ENCODE measurements around the gene AK8.

Gene AK8

GRCh38 chr9:132750668-132751067, 127.4 kb downstream of the AK8 start (continued):
- no peak for TF ChIP-seq ZNF565 (CRISPR knock-in tag; conservative IDR thresholded peaks at IDR 0.05; ENCODE audit: low read depth)
- TF ChIP-seq ZFP30 (CRISPR knock-in tag; IDR thresholded peaks at IDR 0.05) = no peak
- TF ChIP-seq BACH2 (CRISPR knock-in tag; IDR thresholded peaks at IDR 0.05; ENCODE audit: borderline replicate concordance) = no peak
- no peak for TF ChIP-seq ZC3H10 (CRISPR knock-in tag; IDR thresholded peaks at IDR 0.05)

DNA sequence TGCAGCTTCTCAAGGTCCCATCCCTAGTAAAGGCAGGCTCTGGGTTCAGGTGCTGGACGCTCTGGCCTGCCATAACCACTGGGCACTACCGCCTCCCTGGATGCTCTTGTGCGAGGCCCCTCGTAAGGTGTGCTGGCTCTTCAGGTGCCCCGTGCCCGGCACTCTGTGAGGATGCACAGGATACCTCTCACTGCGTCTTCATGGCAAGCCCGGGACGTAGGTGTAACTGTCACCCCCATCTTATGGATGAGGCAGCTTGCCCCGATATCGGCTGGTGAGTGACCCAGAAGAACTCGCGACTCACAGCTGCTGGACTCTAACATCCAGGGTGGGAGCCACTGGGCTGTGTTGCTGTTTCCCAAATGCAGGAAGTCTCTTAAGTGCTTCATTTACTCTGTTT, 128.8 kb downstream of the AK8 start:
- no peak for ATAC-seq
- TF ChIP-seq TOX (CRISPR knock-in tag; IDR thresholded peaks at IDR 0.05; ENCODE audit: borderline replicate concordance) (no peak), ZFP30 (CRISPR knock-in tag; IDR thresholded peaks at IDR 0.05) (no peak), ISL1 (CRISPR knock-in tag; IDR thresholded peaks at IDR 0.05) (no peak), ZNF70 (CRISPR knock-in tag; IDR thresholded peaks at IDR 0.05) (no peak), PPARA (CRISPR knock-in tag; IDR thresholded peaks at IDR 0.05; ENCODE audit: borderline replicate concordance) (no peak), ZFP3 (CRISPR knock-in tag; IDR thresholded peaks at IDR 0.05) (no peak), ZNF8 (CRISPR knock-in tag; IDR thresholded peaks at IDR 0.05) (no peak), CSDC2 (CRISPR knock-in tag; IDR thresholded peaks at IDR 0.05) (no peak), TCF4 (CRISPR knock-in tag; IDR thresholded peaks at IDR 0.05; ENCODE audit: borderline replicate concordance) (no peak), TSHZ2 (CRISPR knock-in tag; IDR thresholded peaks at IDR 0.05) (no peak), GLIS3 (CRISPR knock-in tag; IDR thresholded peaks at IDR 0.05) (no peak), ESRRG (CRISPR knock-in tag; IDR thresholded peaks at IDR 0.05) (no peak), SNAI2 (CRISPR knock-in tag; IDR thresholded peaks at IDR 0.05) (no peak), RARB (CRISPR knock-in tag; IDR thresholded peaks at IDR 0.05) (no peak), OSR1 (CRISPR knock-in tag; IDR thresholded peaks at IDR 0.05) (no peak), ZNF565 (CRISPR knock-in tag; conservative IDR thresholded peaks at IDR 0.05; ENCODE audit: low read depth) (no peak), PATZ1 (CRISPR knock-in tag; IDR thresholded peaks at IDR 0.05; ENCODE audit: borderline replicate concordance) (no peak), BACH2 (CRISPR knock-in tag; IDR thresholded peaks at IDR 0.05; ENCODE audit: borderline replicate concordance) (no peak)
- TF ChIP-seq, protein P1, sequence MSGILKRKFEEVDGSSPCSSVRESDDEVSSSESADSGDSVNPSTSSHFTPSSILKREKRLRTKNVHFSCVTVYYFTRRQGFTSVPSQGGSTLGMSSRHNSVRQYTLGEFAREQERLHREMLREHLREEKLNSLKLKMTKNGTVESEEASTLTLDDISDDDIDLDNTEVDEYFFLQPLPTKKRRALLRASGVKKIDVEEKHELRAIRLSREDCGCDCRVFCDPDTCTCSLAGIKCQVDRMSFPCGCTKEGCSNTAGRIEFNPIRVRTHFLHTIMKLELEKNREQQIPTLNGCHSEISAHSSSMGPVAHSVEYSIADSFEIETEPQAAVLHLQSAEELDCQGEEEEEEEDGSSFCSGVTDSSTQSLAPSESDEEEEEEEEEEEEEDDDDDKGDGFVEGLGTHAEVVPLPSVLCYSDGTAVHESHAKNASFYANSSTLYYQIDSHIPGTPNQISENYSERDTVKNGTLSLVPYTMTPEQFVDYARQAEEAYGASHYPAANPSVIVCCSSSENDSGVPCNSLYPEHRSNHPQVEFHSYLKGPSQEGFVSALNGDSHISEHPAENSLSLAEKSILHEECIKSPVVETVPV (CRISPR knock-in tag; IDR thresholded peaks at IDR 0.05) = no peak
- TF ChIP-seq, protein P2, sequence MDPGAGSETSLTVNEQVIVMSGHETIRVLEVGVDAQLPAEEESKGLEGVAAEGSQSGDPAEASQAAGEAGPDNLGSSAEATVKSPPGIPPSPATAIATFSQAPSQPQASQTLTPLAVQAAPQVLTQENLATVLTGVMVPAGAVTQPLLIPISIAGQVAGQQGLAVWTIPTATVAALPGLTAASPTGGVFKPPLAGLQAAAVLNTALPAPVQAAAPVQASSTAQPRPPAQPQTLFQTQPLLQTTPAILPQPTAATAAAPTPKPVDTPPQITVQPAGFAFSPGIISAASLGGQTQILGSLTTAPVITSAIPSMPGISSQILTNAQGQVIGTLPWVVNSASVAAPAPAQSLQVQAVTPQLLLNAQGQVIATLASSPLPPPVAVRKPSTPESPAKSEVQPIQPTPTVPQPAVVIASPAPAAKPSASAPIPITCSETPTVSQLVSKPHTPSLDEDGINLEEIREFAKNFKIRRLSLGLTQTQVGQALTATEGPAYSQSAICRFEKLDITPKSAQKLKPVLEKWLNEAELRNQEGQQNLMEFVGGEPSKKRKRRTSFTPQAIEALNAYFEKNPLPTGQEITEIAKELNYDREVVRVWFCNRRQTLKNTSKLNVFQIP (CRISPR knock-in tag; IDR thresholded peaks at IDR 0.05; ENCODE audit: borderline replicate concordance, low read depth) = no peak

DNA sequence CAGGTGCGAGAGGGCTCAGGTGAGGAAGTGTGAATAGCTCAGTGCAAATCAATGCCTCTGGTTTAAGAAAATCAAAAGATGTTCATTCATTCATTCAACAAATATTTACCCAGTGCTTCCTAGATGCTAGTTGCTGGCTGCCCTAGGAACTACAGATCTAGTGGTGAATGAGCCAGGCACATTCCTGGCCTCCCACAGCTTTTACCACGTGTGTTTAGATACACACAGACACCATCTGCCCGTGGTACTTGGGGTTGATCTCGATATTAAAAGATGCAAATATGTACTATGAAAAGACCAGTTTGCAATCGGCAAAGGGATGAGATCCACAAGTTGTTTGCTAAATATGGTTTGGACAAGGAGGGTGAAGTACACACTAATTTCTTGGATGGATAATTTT, 129.6 kb downstream of the AK8 start:
- no peak for ATAC-seq
- TF ChIP-seq OSR1 (CRISPR knock-in tag; IDR thresholded peaks at IDR 0.05) (no peak), ZNF565 (CRISPR knock-in tag; conservative IDR thresholded peaks at IDR 0.05; ENCODE audit: low read depth) (no peak), TOX (CRISPR knock-in tag; IDR thresholded peaks at IDR 0.05; ENCODE audit: borderline replicate concordance) (no peak), TCF4 (CRISPR knock-in tag; IDR thresholded peaks at IDR 0.05; ENCODE audit: borderline replicate concordance) (no peak), ESRRG (CRISPR knock-in tag; IDR thresholded peaks at IDR 0.05) (no peak), RARB (CRISPR knock-in tag; IDR thresholded peaks at IDR 0.05) (no peak), ISL1 (CRISPR knock-in tag; IDR thresholded peaks at IDR 0.05) (no peak), ARNTL (CRISPR knock-in tag; IDR thresholded peaks at IDR 0.05; ENCODE audit: borderline replicate concordance, low read depth) (no peak), TSHZ2 (CRISPR knock-in tag; IDR thresholded peaks at IDR 0.05) (no peak)
- TF ChIP-seq, protein P1 (CRISPR knock-in tag; IDR thresholded peaks at IDR 0.05) = no peak
- TF ChIP-seq, protein P2 (CRISPR knock-in tag; IDR thresholded peaks at IDR 0.05; ENCODE audit: borderline replicate concordance, low read depth) = no peak

All from SK-N-SH treated with all-trans-retinoic acid at 6 μM for 48 hours (cell line).